GM18951 (cell line): ENCODE results near the gene KIRREL3.
"Not testable (repeated sequence)": the region's sequence is repeated elsewhere in the genome, so short reads cannot be mapped to it uniquely, and the experiment has no call there.

Experiments
- POLR2A ChIP-seq: IDR thresholded peaks from 4 replicates; pipeline ENCODE4 v1.6.1; 2011; ENCODE audit warnings: mild to moderate bottlenecking; ENCODE audit not compliant: insufficient read length, insufficient read depth; ENCODE audit errors: extremely low read depth
- in situ Hi-C: fragments of 300-500 bp; cut with MboI; formaldehyde crosslinking; loops from one replicate; pipeline ENCODE4 v1.12.0; 2022; ENCODE audit warnings: low sequenced_read_pairs, mixed read lengths, inconsistent platforms; ENCODE audit not compliant: unreplicated experiment

Gene KIRREL3

GRCh38 chr11:126963603-126964363, 36.8 kb downstream of the KIRREL3 start:
- no peak for TF ChIP-seq POLR2A
- in situ Hi-C loops = no loop called here

GRCh38 chr11:126963115-126963514, 37.5 kb downstream of the KIRREL3 start:
- TF ChIP-seq POLR2A = no peak
- in situ Hi-C loops = no loop called here

- in situ Hi-C loops = no loop called here
Measured at GRCh38 chr11:126959700-126960099, 40.9 kb downstream of the KIRREL3 start.

GRCh38 chr11:126956635-126957034, 43.9 kb downstream of the KIRREL3 start:
- in situ Hi-C loops = no loop called here
- no peak for TF ChIP-seq POLR2A

More at GRCh38 chr11:126959700-126960099, 40.9 kb downstream of the KIRREL3 start:
- TF ChIP-seq POLR2A = no peak

- in situ Hi-C loops = not testable (repeated sequence)
Measured at GRCh38 chr11:126952533-126952932, 48.0 kb downstream of the KIRREL3 start.

GRCh38 chr11:126951465-126951864, 49.1 kb downstream of the KIRREL3 start:
- in situ Hi-C loops = no loop called here
- no peak for TF ChIP-seq POLR2A

GRCh38 chr11:126949066-126949891, 51.3 kb downstream of the KIRREL3 start:
- in situ Hi-C loops = no loop called here
- no peak for TF ChIP-seq POLR2A

- in situ Hi-C loops = no loop called here
- no peak for TF ChIP-seq POLR2A
Measured at GRCh38 chr11:126948563-126948962, 52.0 kb downstream of the KIRREL3 start.

- in situ Hi-C loops = no loop called here
Measured at GRCh38 chr11:126945319-126945718, 55.3 kb downstream of the KIRREL3 start.

GRCh38 chr11:126943316-126943715, 57.3 kb downstream of the KIRREL3 start:
- in situ Hi-C loops = no loop called here

More at GRCh38 chr11:126945319-126945718, 55.3 kb downstream of the KIRREL3 start:
- TF ChIP-seq POLR2A = no peak

GRCh38 chr11:126942146-126942545, 58.4 kb downstream of the KIRREL3 start:
- in situ Hi-C loops = no loop called here
- no peak for TF ChIP-seq POLR2A

More at GRCh38 chr11:126943316-126943715, 57.3 kb downstream of the KIRREL3 start:
- TF ChIP-seq POLR2A = no peak

- TF ChIP-seq POLR2A = no peak
- in situ Hi-C loops = no loop called here
Measured at GRCh38 chr11:126939552-126939951, 61.0 kb downstream of the KIRREL3 start.

GRCh38 chr11:126938718-126939117, 61.9 kb downstream of the KIRREL3 start:
- no peak for TF ChIP-seq POLR2A
- in situ Hi-C loops = no loop called here

GRCh38 chr11:126930091-126930841, 70.3 kb downstream of the KIRREL3 start:
- no peak for TF ChIP-seq POLR2A
- in situ Hi-C loops = no loop called here
